HG03442 (cell line): ENCODE data around the gene GORASP1.

ENCODE experiments used
- ATAC-seq: cut with Tn5 transposase; IDR thresholded peaks from one replicate; pipeline ENCODE4 v1.9.1; 2021; ENCODE audit warnings: mild to moderate bottlenecking, moderate library complexity; ENCODE audit not compliant: unreplicated experiment

Gene GORASP1

DNA sequence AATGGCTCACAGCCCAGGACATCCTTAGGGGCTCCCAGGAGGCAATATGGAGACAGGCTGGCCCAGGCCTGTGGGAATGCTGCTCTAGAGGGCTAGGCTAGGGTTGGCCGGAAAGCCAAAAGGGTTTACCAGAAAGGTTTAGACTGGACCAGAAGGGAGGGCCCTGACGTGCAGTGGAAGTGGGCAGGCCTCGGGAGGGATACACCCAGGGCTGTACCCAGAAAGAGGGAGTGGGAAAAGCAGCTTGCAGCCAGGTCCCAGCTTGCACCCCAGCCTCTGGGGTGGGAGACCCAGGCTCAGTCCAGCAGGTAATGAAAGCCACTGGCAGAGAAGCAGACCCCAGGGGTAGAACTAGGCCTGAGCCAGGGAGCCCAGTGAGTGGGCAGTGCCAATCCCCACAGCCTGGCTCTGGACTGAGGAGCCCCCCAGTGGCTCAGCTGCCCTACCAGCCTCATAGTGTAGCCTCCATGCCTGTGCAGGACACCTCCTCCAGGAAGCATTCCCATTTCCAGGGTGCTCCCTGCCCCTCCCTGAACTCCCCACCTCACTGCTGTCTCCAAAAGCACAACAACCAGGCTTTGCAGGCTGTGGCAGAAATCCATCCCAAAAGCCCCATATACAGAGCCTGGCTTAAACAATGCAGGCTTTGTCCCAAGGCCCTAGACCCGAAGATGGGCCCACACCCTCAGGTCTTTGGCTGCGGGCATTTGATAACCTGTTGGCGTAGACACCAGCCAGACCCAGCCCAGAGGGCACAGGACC lies 3.5 kb downstream of the GORASP1 start:
- ATAC-seq: no peak

DNA sequence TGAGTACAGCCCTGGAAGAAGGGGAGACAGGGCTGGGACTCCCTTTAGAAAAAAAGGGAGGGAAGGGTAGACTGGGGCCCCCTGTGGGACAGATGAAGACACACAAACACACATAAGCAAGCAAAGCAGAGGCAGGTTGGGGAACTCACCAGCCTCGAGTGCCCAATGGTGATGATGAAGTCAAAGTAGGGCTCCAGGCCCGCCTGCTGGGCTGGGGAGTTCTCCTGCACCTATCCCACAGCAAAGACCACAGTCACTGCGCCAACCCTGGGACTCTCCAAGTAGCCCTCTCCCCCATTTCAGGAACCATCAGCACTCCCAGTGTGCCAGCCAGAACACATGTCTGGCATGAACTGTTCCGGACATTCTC lies 4.1 kb downstream of the GORASP1 start:
- no peak for ATAC-seq

DNA sequence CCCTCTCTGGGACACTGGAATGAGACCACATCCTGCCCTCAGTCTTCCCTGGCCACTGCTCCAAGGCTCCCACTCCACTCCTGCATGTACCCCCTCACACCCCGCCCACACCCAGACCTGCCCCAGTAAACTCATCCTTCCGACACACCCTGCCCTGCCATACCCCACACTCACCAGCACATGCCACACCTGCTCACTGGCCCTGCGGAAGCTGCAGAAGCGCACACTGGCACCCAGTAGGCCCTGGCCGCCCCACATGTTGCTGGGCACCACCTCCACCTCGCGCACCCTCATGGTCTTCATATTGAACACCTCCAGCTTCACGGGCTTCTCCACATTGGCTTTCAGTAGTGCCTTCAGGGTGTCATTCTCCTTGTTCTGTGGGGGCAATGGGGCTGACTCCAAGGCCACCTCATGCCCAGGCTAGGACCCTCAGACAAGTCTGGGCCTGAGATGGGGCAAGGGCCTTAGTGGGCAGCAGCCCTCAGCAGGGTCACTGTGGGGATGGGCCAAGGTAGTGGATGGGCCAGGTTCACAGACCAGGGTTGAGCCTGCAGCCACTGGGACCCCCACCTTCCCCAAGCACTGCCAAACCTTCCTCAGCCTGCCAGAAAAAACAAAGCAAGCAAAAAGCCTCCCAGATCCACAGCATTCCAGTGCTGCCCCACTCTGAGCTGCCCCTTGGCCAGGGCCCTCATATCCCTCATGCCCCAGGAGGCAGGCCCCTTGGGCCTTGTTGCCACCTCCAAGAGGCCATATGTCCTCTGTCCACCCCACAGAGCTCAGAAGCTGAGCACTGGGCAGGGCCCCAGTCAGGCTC lies 4.7 kb downstream of the GORASP1 start:
- ATAC-seq: no peak

DNA sequence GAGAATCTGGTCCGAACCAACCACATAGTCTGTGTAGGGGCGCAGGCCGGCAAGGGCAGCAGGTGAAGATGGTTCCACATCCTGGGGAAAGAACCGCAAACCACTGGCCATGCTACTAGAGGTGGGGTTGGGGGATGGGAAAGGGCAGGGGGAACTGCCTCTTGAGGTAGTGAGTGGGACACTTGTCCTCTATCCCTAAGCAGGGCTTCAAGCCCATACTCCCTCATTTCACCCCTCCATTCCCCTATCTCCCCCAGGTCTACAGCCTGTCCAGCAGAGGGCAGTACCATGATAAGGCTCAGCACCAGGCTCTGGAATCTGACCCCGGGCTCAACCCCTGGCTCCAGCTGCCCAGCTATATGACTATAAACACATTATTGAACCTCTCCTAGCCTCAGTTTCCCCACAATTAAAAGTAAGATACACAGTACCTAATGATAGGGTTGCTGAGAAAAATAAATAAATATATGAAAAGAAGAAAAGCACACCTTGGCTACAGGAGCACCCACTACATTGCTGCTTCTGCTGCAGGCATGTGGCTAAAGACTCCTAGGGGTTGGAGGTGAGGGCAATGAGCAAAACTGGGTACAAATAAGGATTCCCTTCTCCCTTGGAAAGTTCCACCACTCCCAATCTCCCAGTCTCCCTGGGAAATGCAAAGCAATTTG lies 6.3 kb downstream of the GORASP1 start:
- ATAC-seq: peak; percentile 76

DNA sequence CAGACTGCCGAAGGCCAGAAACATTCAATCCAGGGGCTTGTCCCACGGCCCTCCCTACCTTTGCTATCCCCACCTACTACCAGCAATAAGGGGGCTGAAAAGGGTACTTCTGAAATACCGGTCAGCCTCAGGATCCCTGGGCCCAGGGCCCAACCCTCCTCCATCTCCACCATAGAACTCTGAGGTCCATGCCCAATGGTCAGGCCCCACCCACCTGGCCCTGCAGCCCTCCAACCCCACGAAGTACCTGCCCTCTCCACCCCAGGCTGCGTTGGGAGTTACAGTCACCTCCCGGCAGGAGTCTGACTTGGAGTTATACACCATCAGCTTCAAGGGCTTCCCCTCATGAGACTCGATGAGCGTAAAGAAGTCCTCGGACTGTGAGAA lies 6.9 kb downstream of the GORASP1 start:
- no peak for ATAC-seq

DNA sequence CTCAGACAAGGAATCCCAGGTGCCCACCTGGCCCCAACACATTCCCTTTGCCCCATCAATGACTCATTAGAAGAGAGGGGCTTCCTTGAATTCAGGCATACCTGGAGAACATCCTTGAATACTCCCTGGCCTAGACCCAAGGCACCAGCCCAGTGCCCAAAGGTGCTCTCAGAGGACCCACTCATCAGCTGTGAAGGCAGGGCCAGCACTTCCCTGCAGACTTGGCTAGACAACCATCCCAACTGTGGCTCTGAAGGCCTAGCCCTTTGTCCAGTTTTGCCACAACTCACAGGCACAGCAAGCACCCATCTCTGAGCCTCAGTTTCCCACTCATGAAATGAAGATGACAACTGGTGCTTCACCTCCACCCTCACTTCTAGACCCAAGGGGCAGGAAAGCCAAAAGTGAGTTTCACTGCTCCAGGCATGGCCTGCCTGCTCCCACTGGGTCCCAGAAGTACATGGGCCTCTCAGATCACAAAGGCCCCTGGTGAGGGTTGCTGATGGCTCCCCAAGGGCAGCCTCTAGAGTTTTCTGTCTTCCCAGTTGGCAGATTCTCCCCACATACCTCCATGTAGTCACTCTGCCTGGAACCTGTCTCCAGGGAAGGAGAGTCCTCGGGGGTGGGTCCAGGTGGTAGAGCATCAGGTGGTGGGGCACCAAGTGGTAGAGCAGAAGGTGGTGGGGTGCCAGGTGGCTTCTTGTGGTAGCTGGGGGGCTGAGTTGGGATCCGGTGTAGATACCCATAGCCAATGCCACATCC lies 7.5 kb downstream of the GORASP1 start:
- ATAC-seq: no peak

DNA sequence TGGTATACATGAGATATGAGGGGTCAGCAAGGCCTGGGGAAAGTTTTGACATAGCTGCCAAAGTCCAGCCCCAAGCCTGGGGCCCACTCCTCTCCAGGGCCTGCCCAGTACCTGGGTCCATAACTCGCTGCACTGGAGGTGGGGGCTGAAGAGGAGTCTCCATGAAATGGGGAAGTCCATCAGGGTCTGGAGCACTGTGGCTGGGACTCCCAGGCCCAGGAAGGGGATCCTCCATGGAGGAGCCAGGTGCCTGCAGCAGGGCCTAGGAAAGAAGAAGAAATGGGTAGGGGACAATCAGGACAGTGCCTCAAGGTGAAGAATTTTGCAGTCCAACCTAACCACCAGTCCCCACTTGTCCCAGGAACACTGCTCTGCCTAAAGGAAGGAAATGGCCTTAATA lies 8.2 kb downstream of the GORASP1 start:
- ATAC-seq: no peak

DNA sequence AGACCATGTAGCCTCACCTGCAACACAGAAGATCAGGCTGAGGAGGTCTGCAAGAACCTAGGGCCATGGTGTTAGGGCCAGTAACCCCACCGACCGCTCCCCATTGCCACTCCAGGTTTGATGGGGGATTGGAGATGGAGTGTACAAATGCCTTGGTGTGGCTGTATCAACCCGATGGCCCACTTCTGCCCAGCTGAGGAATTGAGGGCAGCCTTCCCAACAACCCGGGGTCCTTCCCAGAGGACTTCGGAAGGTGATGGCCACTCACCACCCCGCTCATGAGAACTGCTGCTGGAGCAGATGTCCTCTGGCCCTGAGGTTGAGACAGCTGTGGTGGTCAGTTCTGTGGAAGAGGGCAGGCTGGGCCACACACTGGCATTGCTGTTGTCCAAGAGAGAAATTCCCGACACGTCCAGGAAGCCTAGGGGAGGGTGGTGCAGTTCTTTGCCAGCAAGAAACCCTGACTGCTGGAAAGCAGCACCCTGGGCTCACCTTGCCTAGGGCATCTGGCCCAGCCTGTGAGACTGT lies 8.9 kb downstream of the GORASP1 start:
- ATAC-seq: no peak

DNA sequence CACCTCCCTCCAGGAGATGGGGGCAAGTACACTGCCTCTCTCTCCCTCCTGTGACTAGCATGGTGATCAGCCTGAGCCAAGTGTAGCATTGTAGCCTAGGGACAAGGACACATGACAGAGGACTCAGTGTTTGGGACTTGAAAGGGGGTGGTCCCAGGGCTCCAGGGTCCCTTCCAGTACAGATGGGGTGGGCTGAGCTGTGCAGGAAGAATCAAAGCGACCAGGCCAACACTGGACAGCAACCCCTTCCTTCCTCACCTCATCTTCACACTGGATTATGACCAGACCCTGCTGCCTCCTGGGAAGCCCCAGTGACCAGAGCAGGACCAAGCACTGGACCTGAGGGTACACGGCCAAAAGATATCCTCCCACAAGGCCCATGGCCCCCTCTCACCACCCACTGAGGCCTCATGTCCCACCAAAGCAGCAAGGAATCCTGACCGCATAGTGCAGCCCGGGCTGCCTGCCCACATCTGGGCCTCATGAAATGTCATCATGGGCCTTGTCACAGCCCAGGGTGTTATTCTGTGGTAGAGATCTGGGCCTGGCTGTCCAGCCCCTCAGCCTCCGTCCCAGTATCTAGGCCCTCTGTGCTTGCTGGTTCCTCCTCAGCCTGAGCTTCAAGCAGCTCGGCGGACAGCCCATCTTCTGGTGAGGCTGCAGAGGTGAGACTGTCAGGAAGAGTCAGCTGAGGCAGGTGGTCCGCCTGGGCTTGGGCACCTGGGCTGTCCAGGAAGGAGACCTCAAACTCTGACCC lies 9.5 kb downstream of the GORASP1 start:
- ATAC-seq: no peak

DNA sequence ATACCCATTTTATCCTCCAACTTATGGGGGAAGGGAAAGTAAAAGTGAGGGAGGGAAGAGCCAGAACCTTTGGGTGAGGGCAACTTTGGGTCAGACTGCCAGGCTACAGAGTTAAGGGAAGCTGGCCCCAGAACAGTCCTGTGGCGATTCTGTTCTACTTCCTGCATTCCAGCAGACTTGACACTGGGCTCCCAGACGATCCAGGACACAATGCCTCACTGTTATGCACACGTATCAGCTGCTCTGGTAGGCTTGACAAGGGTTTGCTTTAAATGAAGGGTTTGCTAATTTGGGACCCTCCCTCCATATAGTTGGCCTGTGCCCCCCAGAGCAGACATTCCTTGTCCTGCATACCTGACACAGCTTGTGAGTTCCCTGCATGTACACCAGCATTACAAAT lies 10.7 kb downstream of the GORASP1 start:
- no peak for ATAC-seq

DNA sequence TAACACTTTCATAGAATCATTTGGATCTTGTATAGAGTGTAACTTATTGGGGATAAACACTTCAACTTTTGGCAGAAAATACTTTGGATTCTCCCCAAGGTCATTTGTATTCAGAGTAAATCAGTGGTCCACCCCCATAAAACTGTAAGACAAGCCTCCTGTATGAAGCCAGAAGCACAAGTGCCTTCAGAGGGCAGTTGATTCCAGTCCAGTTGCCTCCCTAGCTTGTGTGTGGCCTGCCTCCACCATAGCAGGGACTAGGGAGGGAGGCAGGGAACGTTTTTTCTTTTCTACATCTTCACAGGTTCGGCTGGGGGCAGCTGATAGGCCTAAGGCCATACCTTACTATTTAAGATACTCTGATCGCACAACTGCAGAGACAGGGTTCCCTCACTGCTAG lies 11.6 kb downstream of the GORASP1 start:
- ATAC-seq: no peak

DNA sequence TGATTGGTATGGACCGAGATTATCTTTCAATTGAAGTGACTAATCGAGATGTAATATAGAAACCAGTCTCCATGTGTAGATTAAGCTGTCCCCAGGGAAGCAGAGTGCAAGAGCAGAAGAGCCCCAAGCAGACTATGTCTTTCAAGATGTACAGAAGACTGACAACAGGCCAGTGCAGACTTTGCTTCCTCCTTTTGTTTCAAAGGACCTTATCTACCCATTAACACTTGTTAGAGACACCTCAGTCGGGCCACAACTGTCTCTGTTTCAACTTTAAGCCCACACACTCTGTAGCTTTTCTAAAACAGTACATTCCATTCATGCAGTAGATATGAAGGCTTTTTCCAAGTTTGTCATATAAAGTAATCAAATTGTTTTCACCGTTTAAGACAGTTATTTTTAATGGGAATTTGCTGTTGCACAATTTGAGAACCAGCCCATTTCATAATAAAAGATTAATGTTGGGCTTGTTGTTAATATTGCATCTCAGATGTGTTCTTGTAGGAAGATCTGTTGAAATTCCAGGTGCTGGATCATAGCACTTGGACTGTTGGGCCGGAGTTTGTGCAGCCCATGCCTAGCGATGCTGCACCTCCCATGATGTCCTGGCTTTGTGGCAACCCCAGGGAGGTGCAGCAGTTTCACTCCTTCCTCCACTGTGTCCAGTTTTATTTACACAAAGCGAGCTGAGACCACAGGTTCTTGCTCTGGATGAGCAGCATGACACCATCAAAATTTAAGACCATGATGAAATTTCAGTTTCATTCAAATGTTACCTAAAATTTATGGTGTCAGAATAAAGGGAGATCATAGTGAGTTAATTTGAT lies 12.4 kb downstream of the GORASP1 start:
- no peak for ATAC-seq

DNA sequence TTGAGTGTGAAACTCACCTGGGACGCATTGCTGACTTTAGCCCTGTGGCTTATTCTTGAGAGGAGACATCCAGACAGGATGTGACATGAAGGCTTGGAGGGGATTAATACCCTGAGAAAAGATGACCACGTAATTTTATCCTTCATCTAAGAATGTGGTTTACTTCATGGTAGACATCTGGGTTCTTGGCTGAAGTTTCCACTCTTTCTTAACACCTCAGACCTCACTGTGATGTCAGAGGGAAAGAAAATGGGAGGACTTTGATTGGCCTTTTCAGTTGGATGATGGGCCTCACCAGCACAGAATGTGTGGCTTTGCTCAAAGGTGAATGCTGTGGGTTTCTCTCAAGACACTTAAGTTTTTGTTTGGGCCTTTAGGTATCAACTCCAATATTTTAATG lies 16.5 kb downstream of the GORASP1 start:
- ATAC-seq: no peak

DNA sequence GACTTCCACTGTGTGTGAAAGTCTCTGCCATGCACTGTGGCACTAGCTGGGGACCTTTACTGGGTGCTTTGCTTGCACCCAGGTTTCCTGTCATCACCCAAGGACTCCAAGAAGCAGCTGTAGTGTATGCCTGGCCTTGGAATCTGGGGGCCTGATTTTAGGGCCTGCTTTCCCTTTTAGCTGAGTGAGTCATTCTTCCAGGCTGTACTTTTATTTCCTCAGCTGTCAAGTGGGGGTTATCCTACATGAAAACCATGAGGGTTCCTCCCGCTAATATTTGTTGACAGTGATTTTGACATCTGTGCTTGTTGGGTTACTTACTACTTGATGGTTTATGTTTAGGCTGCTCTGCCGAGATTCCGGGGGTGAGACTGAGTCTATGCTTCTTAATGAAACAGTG lies 18.5 kb downstream of the GORASP1 start:
- no peak for ATAC-seq

DNA sequence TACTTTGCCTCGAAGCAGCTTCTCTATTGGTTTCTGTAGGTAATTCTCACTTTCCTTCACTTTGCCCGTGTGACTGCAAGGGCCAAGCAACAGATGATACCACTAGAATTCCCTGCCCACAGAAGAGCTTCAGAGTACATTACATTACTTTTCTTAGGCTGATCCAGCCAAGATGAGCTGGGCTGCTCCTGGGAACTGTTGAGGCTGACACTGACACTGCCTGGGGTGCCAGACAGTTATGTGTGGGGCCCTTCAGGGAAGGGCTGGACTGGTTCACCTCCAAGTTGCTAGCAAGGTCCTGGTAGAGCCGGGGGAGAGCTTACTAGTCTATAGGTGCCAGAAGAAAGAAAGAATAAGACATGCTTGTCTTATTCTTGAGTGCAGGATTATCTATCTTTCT lies 19.0 kb downstream of the GORASP1 start:
- ATAC-seq: no peak

DNA sequence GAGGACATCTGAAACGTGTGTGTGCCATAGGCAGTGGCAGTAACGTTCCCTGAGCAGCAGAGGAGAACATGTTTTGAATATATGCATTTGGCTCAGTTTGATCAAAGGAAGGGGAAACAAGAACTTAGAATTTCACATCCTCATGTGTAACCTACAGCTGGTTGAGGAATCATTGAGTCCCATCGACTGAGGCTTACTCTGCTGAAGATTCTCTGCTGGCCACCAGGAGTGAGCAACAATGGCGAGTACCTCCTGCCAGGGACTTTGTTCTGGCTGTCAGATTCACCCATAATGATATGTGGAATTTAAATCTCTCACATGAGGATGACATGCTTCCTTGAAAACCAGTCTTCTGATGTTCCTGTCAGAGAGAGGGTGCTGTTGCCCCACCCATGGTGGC lies 21.3 kb downstream of the GORASP1 start:
- ATAC-seq: no peak

DNA sequence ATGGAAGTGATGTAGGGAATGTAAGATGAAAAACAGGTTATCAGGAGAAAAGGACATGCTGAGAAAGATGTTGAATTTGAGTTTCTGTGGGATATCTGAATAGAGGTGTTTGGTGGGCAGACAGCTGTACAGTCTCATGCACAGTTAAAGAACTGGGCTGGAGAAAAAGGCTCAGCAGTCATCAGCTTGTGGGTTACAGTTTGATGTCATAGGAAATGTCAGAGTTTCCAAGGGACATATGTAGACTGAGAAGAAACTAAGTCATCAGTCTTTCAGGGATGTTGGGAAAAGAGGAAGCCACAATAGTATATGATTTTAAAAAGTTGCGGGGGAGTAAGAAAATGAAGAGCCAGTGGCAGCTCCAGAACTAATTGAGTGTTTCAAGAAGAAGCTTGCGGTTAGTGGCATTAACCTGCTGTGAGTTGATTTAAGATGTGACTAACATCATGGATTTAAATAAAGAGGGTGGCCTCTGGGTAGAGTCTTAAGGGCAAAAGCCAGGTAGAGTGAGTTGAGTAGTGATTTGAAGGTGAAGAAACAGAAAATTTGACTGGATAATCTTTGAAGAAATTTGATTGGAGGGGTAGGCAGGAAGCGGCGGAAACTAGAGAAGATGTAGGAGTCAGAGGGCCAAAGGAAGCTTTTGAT lies 24.6 kb downstream of the GORASP1 start:
- no peak for ATAC-seq

DNA sequence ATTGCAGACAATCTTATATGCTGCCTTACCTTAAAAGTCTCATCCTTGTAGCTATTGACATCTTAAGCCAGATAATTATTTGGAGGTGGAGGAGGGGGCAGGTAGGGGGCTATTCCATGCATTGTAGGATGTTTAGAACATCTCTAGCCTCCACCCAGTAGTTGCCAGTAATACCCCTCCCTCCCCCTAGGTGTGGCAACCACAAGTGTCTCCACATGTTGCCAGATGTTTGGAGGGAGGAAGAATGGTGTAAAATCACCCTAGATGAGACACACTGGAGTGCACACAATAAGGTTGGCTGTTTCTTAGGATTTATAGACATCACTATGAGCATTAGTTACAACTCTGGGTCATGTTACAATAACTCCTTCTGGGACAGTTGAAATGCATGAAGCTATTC lies 27.4 kb downstream of the GORASP1 start:
- no peak for ATAC-seq

DNA sequence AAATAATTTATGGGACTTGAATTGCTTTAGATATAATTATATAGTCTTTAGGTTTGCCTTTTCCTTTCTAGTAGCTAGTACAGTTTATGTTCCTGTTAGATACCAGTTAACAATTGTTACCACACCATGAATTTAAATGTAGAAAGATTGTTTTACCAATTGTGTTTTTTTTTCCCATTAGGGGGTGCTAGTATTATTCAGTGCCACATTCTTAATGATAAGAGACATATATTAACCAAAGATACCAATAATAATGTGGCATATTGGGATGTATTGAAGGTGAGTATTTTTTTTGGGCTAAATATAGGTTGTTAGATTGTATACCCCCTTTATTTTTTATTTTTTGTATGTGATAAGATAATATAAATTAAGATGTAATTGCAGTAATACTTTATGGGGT lies 27.9 kb downstream of the GORASP1 start:
- ATAC-seq: no peak
